Glutamatergic neuron (in vitro differentiated cells): ENCODE results near the gene MYBBP1A. TPM values are rescaled to one million over a fixed set of nuclear protein-coding genes. Genes with fewer than 3 reads are reported as not detected.

ENCODE experiments used
- DNase-seq: peaks from one replicate; pipeline ENCODE4 v3.0.0; 2022
- H3K27ac Mint-ChIP-seq: one replicate; pipeline ENCODE4 v1.8.0; 2020; ENCODE audit warnings: mild to moderate bottlenecking, mixed read lengths, inconsistent platforms; ENCODE audit not compliant: unreplicated experiment
- H3K27me3 Mint-ChIP-seq: one replicate; pipeline ENCODE4 v1.8.0; 2020; ENCODE audit warnings: mild to moderate bottlenecking, moderate library complexity, mixed read lengths, inconsistent platforms; ENCODE audit not compliant: unreplicated experiment
- H3K36me3 Mint-ChIP-seq: one replicate; pipeline ENCODE4 v1.8.0; 2020; ENCODE audit warnings: mild to moderate bottlenecking, mixed read lengths, inconsistent platforms; ENCODE audit not compliant: unreplicated experiment
- H3K4me1 Mint-ChIP-seq: one replicate; pipeline ENCODE4 v1.8.0; 2020; ENCODE audit warnings: mild to moderate bottlenecking, low read depth, mixed read lengths, inconsistent platforms; ENCODE audit not compliant: unreplicated experiment
- H3K4me3 Mint-ChIP-seq: one replicate; pipeline ENCODE4 v1.8.0; 2020; ENCODE audit warnings: mild to moderate bottlenecking, mixed read lengths, inconsistent platforms; ENCODE audit not compliant: unreplicated experiment
- H3K9me3 Mint-ChIP-seq: one replicate; pipeline ENCODE4 v1.8.0; 2020; ENCODE audit warnings: mild to moderate bottlenecking, moderate library complexity, mixed read lengths, inconsistent platforms; ENCODE audit not compliant: unreplicated experiment
- total RNA-seq: library from RNA; stranded (reverse); fragmentation: NEBNext Ultra II Directional; extraction: Animal tissue kit (Norgen Biotek cat#: 25700); gene quantifications from one replicate; pipeline ENCODE4 v1.2.1, GENCODE V29; 2021; ENCODE audit not compliant: unreplicated experiment
- TF ChIP-seq, protein P1 (sequence below): fragments of 200-600 bp; sonication (generic); IDR thresholded peaks from one replicate; pipeline ENCODE4 v1.5.0; 2021; ENCODE audit not compliant: partially characterized antibody, unreplicated experiment

Gene MYBBP1A
- total RNA-seq, 1 donor from 2014 or later: 44.8 TPM

DNA sequence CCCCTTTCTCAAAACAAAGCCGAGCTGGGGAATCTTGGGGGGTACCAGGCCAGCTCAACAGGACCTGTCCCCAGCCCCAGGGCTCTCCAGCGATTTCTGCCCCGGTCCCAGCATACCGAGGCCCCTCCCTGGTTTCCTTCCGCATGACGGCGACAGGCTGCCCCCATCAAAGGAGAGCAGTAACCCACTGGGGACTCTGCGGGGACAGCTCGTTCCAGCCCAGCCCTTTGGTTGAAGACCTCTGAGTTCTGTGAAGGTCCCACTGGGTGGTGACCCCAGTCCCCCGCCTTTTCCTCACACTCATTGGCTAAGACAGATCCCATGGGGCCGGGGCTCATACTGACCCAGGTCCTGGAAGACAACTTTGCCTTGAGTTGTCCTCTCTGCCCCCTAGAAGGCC lies 33.2 kb upstream of the MYBBP1A start:
- H3K4me3 Mint-ChIP-seq: no peak overlapping the region

DNA sequence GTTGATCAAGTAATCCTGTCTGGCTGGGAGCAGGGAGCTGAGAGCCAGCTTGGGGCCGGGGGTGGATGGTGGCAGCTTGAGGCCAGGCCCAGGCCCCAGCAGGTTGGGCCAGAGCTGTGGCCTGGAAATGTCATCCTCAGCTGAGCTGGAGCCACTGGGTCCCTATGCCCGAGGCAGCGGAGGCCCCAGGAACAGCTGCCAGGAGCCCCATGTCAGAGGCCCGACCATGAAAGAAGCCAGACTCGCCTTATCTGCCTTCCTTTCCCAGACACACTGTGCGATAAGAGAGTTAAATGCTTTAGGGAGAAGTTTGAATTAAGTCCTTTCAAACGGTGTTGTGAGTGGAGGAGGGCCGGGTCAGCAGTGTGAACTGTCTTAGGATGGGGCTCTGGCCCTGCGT lies 32.6 kb upstream of the MYBBP1A start:
- Mint-ChIP-seq H3K27me3 (peaks cover 19% of the 10 kb centered on the region), H3K4me1 (peaks cover 21% of the 10 kb centered on the region), H3K4me3 (no peak overlapping the region), H3K27ac (no peak overlapping the region), H3K9me3 (peaks cover 8% of the 10 kb centered on the region), H3K36me3 (peaks cover 5% of the 10 kb centered on the region)
- TF ChIP-seq, protein P1, sequence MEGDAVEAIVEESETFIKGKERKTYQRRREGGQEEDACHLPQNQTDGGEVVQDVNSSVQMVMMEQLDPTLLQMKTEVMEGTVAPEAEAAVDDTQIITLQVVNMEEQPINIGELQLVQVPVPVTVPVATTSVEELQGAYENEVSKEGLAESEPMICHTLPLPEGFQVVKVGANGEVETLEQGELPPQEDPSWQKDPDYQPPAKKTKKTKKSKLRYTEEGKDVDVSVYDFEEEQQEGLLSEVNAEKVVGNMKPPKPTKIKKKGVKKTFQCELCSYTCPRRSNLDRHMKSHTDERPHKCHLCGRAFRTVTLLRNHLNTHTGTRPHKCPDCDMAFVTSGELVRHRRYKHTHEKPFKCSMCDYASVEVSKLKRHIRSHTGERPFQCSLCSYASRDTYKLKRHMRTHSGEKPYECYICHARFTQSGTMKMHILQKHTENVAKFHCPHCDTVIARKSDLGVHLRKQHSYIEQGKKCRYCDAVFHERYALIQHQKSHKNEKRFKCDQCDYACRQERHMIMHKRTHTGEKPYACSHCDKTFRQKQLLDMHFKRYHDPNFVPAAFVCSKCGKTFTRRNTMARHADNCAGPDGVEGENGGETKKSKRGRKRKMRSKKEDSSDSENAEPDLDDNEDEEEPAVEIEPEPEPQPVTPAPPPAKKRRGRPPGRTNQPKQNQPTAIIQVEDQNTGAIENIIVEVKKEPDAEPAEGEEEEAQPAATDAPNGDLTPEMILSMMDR: no peak
- DNase-seq: no peak

More for the DNA sequence above, 33.2 kb upstream of the MYBBP1A start:
- TF ChIP-seq, protein P1: no peak
- H3K4me1 Mint-ChIP-seq: peaks cover 15% of the 10 kb centered on the region
- no peak for DNase-seq
- peaks cover 4% of the 10 kb centered on the region for H3K9me3 Mint-ChIP-seq
- H3K36me3 Mint-ChIP-seq: peaks cover 5% of the 10 kb centered on the region
- no peak overlapping the region for H3K27ac Mint-ChIP-seq
- H3K27me3 Mint-ChIP-seq: peaks cover 16% of the 10 kb centered on the region

DNA sequence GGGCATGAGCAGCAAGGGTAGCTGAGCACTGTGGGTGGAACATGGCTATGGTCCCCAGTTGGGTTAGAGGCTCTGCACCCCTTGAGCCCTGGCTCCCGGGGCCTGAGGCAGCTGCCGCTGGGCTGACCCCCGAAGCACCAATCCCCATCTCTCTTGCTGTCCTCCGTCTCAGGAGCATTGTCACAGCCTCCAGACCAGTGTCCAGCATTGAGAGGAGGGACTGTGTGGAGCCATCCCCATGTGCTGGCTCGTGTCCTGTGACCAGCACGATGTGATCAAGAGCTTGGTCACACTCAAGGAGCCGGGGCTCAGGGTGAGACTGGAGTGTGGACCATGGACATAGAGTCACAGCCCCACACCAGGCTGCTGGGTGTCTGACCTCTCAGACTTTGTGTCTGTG lies 32.0 kb upstream of the MYBBP1A start:
- no peak overlapping the region for H3K27ac Mint-ChIP-seq
- H3K9me3 Mint-ChIP-seq: peaks cover 13% of the 10 kb centered on the region
- peaks cover 5% of the 10 kb centered on the region for H3K36me3 Mint-ChIP-seq
- no peak for DNase-seq
- H3K4me1 Mint-ChIP-seq: peaks cover 27% of the 10 kb centered on the region
- TF ChIP-seq, protein P1: no peak
- H3K4me3 Mint-ChIP-seq: no peak overlapping the region
- peaks cover 19% of the 10 kb centered on the region for H3K27me3 Mint-ChIP-seq

DNA sequence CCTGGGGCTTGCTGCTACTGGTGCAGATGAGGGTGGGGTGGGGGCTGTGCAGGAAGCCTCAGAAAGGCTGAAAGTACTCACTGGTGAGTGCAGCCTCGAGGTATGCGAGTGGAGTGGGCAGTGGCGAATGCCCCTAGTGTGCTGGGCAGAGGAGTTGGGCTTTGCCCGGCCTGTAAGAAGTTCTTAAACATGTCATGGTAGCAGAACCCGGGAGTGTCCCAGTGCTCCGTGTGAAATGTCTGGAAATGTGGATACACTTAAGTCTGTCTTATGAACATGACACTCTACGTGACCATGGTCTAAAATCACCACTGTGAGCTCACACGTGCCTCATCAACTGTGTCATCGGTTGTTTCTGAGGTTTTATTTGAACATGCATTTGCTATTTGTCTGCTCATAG lies 30.9 kb upstream of the MYBBP1A start:
- TF ChIP-seq, protein P1: no peak
- Mint-ChIP-seq H3K27me3 (peaks cover 24% of the 10 kb centered on the region), H3K9me3 (peaks cover 15% of the 10 kb centered on the region), H3K36me3 (peaks cover 5% of the 10 kb centered on the region), H3K27ac (no peak overlapping the region), H3K4me3 (peak overlapping the region; percentile 92), H3K4me1 (peaks cover 36% of the 10 kb centered on the region)
- DNase-seq: no peak

DNA sequence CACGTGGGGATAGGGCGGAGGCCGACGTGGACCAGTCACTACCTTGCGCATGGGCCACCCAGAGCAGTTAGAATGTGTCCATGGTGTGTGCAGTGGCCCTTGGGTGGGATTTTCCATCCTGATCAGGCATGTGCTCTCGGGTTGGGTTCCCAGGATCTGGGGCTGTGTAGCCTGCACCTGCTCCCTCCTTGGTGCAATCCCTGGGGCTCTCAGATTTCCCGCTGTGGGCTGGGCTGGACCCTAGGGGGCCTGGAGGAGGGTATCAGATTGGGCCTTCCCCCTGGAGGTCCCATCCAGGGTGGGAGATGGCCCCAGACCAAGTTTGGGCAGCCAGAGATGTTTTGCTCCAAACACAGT lies 30.4 kb upstream of the MYBBP1A start:
- Mint-ChIP-seq H3K4me3 (peak overlapping the region; percentile 92), H3K36me3 (peaks cover 5% of the 10 kb centered on the region), H3K9me3 (peaks cover 15% of the 10 kb centered on the region), H3K27me3 (peaks cover 26% of the 10 kb centered on the region), H3K4me1 (peaks cover 38% of the 10 kb centered on the region), H3K27ac (peak overlapping the region; percentile 48)
- DNase-seq: no peak
- TF ChIP-seq, protein P1: no peak
